Stimulated activated CD8-positive, alpha-beta memory T cell treated with anti-CD3 and anti-CD28 coated beads, Interleukin-12 subunit alpha, Interleukin-12 subunit beta, amount 100 ng/mL, for 1 hour (primary cell): Measurements from ENCODE around the gene MINPP1.
"Not testable (repeated sequence)": the region's sequence is repeated elsewhere in the genome, so short reads cannot be mapped to it uniquely, and the experiment has no call there.

Experiments
- DNase-seq: peaks from one replicate; pipeline ENCODE4 v3.0.0-alpha.2; 2020; ENCODE audit warnings: low read depth

Gene MINPP1

DNA sequence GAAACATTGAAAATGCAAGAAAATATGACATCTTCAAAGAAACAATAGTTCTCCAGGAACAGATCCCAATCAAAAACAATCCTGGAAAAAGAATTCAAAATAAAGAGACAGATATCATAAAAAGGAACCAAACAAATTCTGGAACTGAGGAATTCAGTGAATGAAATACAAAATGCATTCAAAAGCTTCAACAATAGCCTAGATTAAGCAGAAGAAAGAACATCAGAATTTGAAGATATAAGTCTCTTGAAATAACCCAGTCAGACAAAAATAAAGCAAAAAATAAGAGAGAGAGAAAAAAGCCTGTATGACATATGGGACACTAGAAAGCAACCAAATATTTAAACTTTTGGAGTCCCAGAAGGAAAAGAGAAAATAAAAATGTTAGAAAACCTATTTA is 60.3 kb downstream of the MINPP1 start:
- DNase-seq, result no peak

DNA sequence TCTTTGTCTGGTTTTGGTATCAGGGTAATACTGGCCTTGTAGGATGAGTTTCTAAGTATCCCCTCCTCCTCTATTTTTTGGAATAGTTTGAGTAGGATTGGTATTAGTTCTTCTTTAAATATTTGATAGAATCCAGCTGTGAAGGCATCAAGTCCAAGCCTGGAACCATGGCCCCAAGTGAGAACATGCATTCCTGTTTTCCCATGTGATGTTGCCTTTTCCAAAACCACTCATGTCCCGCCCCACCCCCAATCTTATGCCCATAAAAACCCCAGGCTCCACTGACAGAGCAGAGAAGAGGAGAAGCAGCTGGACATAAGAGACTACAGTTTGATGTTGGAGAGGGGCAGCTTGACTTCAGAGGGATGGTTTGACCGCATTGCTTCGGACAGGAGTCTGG is 71.2 kb downstream of the MINPP1 start:
- no peak for DNase-seq

DNA sequence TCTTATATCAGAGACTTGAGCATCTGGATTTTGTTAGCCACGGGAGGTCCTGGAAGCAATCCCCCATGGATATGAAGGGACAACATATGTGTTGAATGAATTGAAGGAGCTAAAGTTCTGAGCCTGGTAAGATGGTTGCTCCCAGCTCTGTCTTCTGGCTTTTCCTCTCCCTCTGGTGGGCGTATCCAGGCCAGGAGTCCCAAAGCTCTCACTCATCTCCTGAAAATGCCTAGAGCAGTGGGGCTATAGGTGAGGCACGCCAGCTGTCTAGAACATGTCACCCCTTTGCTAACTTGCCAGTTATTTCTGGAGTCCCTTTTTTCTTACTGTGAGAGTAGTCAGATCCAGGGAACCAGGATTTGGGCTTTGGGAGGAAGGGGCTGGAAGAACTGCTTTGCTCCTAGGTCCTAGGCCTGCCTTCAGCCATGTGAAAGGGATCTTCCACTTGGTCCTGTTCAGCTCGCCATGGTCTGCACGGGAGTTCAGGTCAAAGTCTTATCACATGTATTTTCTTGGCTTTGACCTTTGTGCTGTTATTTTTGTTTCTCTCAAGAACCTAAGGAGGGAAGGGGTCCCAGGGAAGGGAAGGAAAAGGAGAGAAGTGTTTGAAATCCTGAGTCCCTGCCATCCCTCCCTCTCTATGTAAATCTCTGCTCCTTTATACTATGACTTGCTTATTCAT is 73.6 kb downstream of the MINPP1 start:
- no peak for DNase-seq

DNA sequence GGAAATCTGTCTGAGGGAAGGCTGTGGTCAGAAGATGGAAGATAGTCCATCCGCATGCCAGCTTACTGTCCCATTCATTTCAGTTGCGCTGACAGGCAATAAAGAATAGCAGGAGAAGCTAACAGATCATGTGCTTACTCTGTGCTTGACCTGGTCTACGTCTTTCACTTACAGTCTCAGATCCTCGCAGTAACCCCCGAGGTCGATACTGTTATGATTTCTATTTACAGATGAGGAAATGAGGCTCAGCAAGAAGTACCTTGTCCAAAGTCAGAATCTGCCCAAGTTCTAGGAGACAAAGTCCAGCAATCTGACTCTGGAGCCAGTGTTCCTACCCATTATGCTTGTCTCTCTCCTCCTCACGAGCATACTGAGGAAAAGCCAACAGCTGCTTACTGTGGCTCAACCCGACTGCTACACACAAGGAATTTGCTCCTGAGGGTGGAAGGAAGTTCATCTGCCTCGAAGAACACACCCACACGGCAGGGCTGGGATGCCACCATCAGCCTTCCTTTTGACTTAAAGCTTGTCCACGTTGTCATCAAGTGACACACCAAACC is 74.2 kb downstream of the MINPP1 start:
- no peak for DNase-seq

DNA sequence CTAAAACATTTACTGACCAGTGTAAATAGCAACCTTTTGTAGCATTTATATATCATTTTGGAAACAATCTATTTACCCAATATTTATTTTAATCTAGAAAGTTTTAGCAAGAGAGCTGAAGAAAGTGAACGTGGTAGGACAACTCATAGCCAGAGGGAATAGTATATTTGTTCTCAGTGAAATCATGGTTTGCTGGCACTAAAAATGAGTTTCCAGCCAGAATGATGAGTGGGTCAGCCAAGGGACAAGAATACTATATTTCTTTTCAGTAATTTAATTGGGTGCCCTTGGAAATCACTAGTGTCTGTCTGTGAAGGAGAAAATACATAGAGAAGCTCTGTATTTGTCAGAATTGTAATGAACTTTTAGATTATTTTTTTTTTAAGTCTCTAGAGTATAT is 74.9 kb downstream of the MINPP1 start:
- DNase-seq, result no peak

DNA sequence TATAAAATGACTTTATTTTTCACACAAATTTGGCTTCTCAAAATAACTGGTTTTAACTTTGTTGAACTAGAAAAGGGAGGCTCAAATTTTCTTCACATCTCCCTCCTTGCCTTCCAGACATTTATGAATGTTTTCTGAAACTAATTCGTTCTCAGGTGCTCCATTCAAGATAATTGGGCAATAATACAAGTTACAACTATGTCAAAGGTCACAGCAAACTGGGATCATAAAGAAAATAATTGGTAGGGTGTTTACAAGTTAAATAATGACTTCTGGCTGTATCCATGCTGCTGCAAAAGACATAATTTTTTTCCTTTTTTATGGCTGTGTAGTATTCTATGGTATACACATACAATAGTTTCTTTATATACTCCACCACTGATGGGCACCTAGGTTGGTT is 75.3 kb downstream of the MINPP1 start:
- no peak for DNase-seq

DNA sequence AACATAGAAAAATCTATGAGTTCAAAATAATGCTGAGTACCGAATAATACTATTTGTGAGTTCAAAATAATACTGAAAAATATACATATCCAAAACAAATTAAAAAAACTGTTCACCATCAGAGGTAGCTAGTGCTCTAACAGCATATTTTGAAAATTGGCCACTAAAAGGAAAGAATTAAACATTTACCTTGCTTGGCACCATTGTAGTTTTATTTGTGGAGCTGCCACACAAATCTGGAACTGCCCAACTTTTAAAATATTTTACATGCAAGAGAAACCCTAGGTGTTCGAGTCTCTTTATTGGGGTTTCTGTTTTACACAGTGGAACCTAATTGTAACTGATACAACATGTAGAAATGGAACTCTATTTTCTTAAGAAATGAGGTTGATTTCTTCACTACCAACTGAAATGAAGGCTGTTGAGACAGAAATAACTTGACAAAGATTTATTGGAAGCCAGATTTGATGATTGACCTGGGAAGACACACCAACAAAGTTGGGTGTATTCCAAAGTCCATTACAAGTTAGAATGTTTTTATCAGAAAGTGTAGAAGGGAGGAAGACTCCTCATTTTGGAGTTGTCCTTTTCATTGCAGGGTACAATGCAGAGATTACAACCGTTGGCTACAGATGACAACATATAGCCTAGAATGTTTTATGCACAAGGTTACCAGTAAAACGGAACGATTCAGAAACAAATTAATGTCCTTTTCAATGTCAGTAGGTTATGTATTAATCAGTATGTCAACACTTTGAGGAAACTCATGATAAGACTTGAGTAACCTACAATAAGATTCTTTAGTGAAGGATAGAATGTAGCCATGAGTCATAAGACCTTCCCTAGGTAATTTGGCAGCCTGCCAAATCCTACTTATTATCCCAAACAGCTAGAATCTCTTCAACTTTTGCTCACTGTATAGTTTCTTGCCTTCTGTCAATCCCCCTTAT is 81.1 kb downstream of the MINPP1 start:
- no peak for DNase-seq

DNA sequence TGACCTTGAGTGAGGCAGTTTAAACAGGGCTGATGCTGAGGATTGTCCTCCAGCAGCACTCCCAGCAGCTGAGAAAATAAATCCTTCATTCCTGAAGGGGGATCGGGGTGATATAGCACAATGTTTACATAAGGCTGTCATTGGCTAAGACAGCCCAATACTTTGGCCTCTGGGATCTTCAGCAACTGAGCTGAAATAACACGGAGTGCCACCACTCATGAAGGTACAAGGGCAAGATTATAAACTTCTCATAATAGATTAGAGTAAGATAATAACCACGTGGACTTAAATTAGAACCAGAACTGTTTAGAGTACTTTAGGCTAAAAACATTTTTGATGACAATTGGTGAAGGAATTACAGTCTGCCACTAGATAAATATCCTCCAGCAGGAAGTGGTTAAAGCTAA is 85.0 kb downstream of the MINPP1 start:
- no peak for DNase-seq

DNA sequence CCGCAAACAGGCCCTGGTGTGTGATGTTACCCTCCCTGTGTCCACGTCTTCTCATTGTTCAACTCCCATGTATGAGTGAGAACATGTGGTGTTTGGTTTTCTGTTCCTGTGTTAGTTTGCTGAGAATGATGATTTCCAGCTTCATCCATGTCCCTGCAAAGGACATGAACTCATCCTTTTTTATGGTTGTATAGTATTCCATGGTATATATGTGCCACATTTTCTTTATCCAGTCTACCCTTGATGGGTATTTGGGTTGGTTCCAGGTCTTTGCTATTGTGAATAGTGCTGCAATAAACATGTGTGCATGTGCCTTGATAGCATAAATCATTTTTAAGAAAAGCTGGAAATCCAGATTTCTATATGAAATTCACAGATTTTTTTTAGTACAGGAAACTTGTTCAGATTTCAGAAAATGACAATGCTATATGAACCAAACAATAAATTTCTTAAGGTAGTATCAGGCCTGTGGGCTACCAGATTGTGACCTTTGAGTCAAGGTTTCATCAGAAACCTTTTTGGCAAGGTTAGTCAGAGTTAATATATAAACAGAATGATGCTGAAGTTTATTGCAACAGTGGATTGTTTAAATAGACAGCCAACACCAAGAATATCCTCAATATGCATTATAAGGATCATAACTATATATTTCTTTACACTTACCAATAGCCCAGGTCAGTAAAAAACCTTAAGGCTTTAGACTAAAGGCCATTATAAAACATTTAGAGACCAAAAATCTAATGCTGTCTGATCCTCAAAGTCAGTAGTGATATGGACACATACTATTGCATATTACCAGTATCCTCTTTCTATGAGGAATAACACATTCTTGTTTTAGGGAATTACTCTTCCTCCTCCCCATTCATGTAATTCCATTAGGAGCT is 86.3 kb downstream of the MINPP1 start:
- no peak for DNase-seq

DNA sequence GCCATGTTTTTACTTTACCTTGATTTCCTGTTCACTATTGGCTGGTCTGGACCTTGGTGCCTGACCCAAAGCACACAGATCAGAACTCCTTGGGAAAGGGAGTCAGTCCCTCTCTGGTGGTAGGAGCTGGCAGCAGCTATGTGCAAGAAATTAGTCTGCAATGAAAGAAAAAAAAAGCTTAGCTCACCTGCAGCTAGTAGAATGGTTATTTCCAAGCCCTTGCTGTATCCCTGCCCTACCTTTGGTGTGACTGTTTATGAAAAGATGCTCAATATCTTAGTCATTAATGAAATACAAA is 86.8 kb downstream of the MINPP1 start:
- no peak for DNase-seq

DNA sequence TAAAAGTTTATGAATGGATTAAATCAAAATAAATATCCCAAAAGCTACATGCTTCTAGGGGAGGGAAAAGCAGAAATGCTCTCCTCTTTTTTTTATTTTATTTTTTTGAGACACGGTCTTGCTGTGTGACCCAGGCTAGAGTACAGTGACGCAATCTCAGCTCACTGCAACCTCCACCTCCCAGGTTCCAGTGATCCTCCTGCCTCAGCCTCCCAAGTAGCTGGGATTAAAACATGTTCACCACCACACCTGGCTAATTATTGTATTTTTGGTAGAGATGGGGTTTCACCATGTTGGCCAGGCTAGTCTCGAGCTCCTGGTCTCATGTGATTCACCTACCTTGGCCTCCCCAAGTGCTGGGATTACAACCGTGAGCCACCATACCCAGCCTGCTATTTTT is 88.2 kb downstream of the MINPP1 start:
- not testable (repeated sequence) for DNase-seq

DNA sequence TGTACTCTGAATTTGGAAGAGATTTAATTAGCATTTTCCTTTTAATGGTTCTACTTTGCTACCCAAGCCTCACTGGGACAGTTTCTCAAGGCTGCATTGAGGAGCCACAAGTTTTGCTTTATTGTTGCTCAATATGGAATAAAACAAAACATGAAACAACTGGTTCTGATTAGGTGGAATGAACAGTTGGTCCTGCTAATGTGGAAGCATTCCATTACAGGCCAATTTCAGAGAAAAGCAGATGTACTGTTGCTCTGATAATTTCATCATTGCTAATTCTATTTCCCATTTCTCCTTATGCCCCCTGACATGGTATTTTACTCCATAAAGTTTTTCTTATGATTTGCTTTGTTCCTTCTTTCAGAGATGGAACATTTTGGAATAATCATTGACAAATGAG is 89.0 kb downstream of the MINPP1 start:
- no peak for DNase-seq

DNA sequence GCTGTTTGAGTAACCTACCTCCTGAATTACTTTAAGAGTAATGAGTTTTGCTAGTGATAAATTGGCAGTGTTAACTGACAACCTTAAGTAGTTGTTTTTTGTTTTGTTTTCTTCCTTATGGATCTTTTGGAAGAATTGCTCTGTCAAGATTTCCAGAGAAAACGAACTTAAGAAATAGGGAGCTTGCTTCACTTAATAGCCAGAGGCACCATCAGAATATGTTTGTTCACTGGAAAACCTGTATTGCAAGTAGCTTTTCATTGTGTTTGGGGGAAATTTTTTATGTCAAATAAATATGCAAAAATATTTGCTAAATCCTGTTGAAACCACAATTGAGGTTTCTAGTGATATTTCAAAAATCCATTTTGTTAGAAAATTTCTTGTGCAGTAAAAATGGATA is 89.5 kb downstream of the MINPP1 start:
- DNase-seq, result no peak

DNA sequence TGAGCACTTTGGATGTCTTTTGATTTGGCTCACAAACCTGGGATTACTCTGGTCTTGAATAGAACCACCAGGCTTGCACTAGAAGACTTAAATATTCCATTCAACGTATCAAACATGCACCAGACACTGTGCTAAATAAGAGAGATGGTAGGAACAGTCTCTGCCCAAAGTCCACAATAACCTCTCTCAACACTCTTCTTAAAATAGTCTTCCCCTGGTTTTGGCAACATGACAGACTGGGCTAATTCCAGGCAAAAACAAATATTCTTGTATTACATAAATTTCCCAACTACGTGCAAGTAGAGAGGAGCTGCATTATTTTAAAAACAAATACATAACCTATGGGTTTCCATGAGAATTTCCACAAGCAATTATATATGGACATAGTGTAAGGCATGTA is 90.2 kb downstream of the MINPP1 start:
- DNase-seq, result no peak

DNA sequence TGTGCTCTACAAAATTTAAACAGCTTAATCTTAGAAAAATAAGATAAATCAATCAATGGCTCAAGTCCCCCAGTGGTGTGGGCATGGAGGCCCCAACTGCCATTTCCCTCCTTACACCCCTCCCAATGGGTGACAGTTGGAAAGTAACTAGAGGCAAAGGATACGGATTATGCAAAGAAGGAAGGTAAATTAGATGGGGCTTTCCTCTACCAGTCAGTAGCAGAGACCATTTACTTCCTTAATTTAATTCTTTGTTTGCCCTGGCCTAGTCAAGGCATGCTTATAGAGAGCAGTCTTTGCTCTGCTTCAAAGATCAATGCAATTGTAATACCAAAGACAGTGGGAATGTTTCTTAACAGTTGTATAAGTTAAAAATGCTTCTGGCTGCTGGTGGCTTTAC is 91.7 kb downstream of the MINPP1 start:
- no peak for DNase-seq

DNA sequence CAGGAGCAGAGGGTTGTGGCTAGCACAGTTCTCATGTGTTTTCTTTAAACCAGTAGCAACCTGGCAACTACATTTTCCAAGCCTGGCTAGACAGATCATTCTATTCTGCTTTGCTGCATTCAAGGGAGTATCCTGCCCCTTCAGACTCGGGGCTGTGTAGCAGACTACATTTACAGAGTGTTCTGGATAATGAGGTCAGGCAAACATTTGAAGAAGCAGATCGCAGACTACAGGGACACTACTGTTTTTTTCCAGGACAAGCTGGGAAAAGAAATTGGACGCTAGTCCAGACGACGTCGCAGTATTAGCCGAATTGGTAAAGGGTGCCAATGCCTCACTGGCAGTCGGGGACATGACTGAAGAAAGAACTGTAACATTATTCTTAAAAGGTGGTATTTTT is 94.0 kb downstream of the MINPP1 start:
- DNase-seq, result no peak

DNA sequence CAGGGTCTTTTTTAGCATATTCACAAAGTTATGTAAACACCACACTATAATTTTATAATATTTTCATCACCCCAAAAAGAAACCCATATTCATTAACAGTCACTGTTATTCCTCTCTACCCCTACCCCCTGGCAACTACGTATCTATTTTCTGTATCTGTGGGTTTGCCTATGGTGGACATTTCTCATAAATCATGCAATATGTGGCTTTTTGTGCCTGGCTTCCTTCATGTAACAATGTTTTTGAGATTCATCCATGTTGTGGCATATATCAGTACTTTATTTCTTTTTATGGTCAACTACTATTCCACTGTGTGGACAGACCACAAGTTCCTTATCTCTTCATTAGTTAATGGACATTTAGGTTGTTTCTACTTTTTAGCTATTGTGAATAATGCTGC is 95.9 kb downstream of the MINPP1 start:
- DNase-seq, result no peak
